Kidney (tissue), 14 donors: ENCODE measurements around the gene SALL3. TPM values are rescaled to one million over a fixed set of nuclear protein-coding genes. Genes with fewer than 3 reads are reported as not detected.
"Not testable (repeated sequence)": the region's sequence is repeated elsewhere in the genome, so short reads cannot be mapped to it uniquely, and the experiment has no call there.

Experiments
- DNase-seq, 5 donors: peaks; one replicate each; pipeline ENCODE4 v3.0.0-alpha.2; 2013 to 2020
- FAIRE-seq: peaks from 2 replicates; lab custom pipeline; 2012; peaks lifted over from hg19 to GRCh38; lab: Jason Lieb, UNC
- H3K27ac ChIP-seq, 2 donors: one replicate each; pipeline ENCODE4 v1.7.0; 2013; ENCODE audit warnings: low read depth in 2 of 2, low read length in 2 of 2, inconsistent platforms in 1 of 2
- H3K27me3 ChIP-seq: one replicate; pipeline ENCODE4 v1.7.1; 2013; ENCODE audit warnings: low read length, inconsistent platforms; ENCODE audit not compliant: control insufficient read depth, insufficient read depth
- H3K36me3 ChIP-seq, 3 donors: one replicate each; pipeline versions ENCODE4 v1.7.0 to v1.7.1; 2013; ENCODE audit warnings: low read length in 3 of 3, control low read depth in 1 of 3, inconsistent platforms in 1 of 3; ENCODE audit not compliant: insufficient read depth in 3 of 3, control insufficient read depth in 2 of 3
- H3K4me1 ChIP-seq, 3 donors: one replicate each; pipeline versions ENCODE4 v1.7.0 to v1.7.1; 2013; ENCODE audit warnings: low read length in 3 of 3, inconsistent platforms in 1 of 3, low read depth in 1 of 3; ENCODE audit not compliant: control insufficient read depth in 2 of 3, insufficient read depth in 2 of 3
- H3K4me3 ChIP-seq, 3 donors: one replicate each; pipeline versions ENCODE4 v1.7.0 to v1.8.1; 2013; ENCODE audit warnings: low read length in 3 of 3, control low read depth in 1 of 3, inconsistent platforms in 1 of 3
- H3K9ac ChIP-seq, 3 donors: one replicate each; pipeline versions ENCODE4 v1.7.0 to v1.7.1; 2013; ENCODE audit warnings: low read length in 3 of 3, control low read depth in 1 of 3, inconsistent platforms in 1 of 3
- H3K9me3 ChIP-seq, 3 donors: one replicate each; pipeline versions ENCODE4 v1.7.0 to v1.7.1; 2013; ENCODE audit warnings: low read length in 3 of 3, control low read depth in 1 of 3, inconsistent platforms in 1 of 3; ENCODE audit not compliant: control insufficient read depth in 2 of 3, insufficient read depth in 1 of 3
- CTCF ChIP-seq: IDR thresholded peaks from 3 replicates; pipeline ENCODE4 v1.5.1; 2012; ENCODE audit warnings: mild to moderate bottlenecking, moderate library complexity, borderline replicate concordance; ENCODE audit not compliant: insufficient read depth; ENCODE audit errors: extremely low read depth
- intact Hi-C: fragments of 100-400 bp; cut with DNase I; formaldehyde crosslinking; loops from one replicate; pipeline ENCODE4 v1.11.1; 2022
- polyA plus RNA-seq: library from polyadenylated mRNA; stranded (reverse); fragments of 350-450 nt; fragmentation: Illumina TruSeq; extraction: RNeasy Lipid Tissue Mini Kit (QIAGEN cat#74804); gene quantifications from one replicate; pipeline ENCODE4 v1.2.3, GENCODE V29; 2014; ENCODE audit warnings: low read depth, low replicate concordance; ENCODE audit not compliant: insufficient read depth
- total RNA-seq: library from RNA; stranded (reverse); fragmentation: NEBNext Ultra II Directional; extraction: Animal tissue kit (Norgen Biotek cat#: 25700); gene quantifications from one replicate; pipeline ENCODE4 v1.2.1, GENCODE V29; 2021
- donor health status: control.
- donor health status: control.
- donor health status: control.
- donor health status: control.
- donor health status: control.
- donor health status: DM: yes; HTN: yes; CAD: no.
- donor health status: Normal renal cell carcinoma (clear cell type).

Gene SALL3
- total and polyA plus RNA-seq, 2 donors from 2014 or later = 2.0 to 5.5 TPM

GRCh38 chr18:78937166-78937565, 42.5 kb upstream of the SALL3 start:
- no peak overlapping the region for H3K4me3 ChIP-seq
- H3K4me1 ChIP-seq = no peaks in the 10 kb centered on the region
- no peaks in the 10 kb centered on the region for H3K36me3 ChIP-seq
- no peak for TF ChIP-seq CTCF
- no peaks in the 10 kb centered on the region for H3K9me3 ChIP-seq
- no peak overlapping the region for H3K27ac ChIP-seq
- DNase-seq (peak in 1 of 5 donors; percentile 11), FAIRE-seq (no peak)
- no peak overlapping the region for H3K9ac ChIP-seq
- intact Hi-C loops = no loop called here
- H3K27me3 ChIP-seq = no peaks in the 10 kb centered on the region

GRCh38 chr18:78939105-78939504, 40.5 kb upstream of the SALL3 start:
- Histone ChIP-seq H3K9me3 (no peaks in the 10 kb centered on the region), H3K36me3 (no peaks in the 10 kb centered on the region), H3K4me3 (no peak overlapping the region), H3K9ac (no peak overlapping the region), H3K27ac (no peak overlapping the region), H3K4me1 (no peaks in the 10 kb centered on the region), H3K27me3 (no peaks in the 10 kb centered on the region)
- intact Hi-C loops = no loop called here
- peak in 1 of 5 donors; percentile 13 for DNase-seq
- FAIRE-seq = no peak
- no peak for TF ChIP-seq CTCF

- H3K36me3 ChIP-seq = no peaks in the 10 kb centered on the region
- FAIRE-seq (no peak), DNase-seq (peak in 4 of 5 donors; percentile 29 to 55 (median 44))
- H3K27ac ChIP-seq = no peak overlapping the region
- TF ChIP-seq CTCF = no peak
- intact Hi-C loops = no loop called here
- H3K4me3 ChIP-seq = no peak overlapping the region
- no peaks in the 10 kb centered on the region for H3K9me3 ChIP-seq
- H3K9ac ChIP-seq = no peak overlapping the region
- no peaks in the 10 kb centered on the region for H3K4me1 ChIP-seq
- H3K27me3 ChIP-seq = no peaks in the 10 kb centered on the region
Observed at GRCh38 chr18:78939734-78940494, 39.7 kb upstream of the SALL3 start.

- DNase-seq, H3K9ac ChIP-seq, H3K27ac ChIP-seq, H3K27me3 ChIP-seq, FAIRE-seq, intact Hi-C loops, H3K36me3 ChIP-seq, H3K9me3 ChIP-seq, H3K4me1 ChIP-seq, H3K4me3 ChIP-seq: not testable (repeated sequence)
Observed at GRCh38 chr18:78942236-78942635, 37.4 kb upstream of the SALL3 start.
